Inflammatory macrophage treated with lipopolysaccharide for 4 hours (primary cell): ENCODE measurements around the gene CCDC136.

Experiments
- DNase-seq: peaks from one replicate; pipeline ENCODE4 v3.0.0-alpha.2; 2020

Gene CCDC136

GRCh38 chr7:128865996-128866877 is 74.5 kb downstream of the CCDC136 start:
- no peak for DNase-seq

GRCh38 chr7:128867241-128867640 is 75.5 kb downstream of the CCDC136 start:
- DNase-seq = no peak

- DNase-seq = no peak
These were observed 76.3 kb downstream of the CCDC136 start for GRCh38 chr7:128867842-128868623.

- DNase-seq = no peak
These were observed 76.9 kb downstream of the CCDC136 start for GRCh38 chr7:128868624-128869137.

- DNase-seq = peak; percentile 27
These were observed 77.6 kb downstream of the CCDC136 start for GRCh38 chr7:128869138-128869943.

GRCh38 chr7:128869944-128870285 is 78.1 kb downstream of the CCDC136 start:
- no peak for DNase-seq

GRCh38 chr7:128871050-128871449 is 79.3 kb downstream of the CCDC136 start:
- DNase-seq = no peak
